ENCODE results near the gene ZCCHC17. TPM values are rescaled to one million over a fixed set of nuclear protein-coding genes. Genes with fewer than 3 reads are reported as not detected.

ZCCHC17 gene
- total and polyA plus RNA-seq, 7 donors = 9.6 to 48.8 (median 16.4) TPM

GRCh38 chr1:31345635-31346034 lies 48.8 kb downstream of the ZCCHC17 start:
- WGBS, 3 donors = 93 to 98% (median 95%) methylated on average over 2 of the region's 2 CpGs

GRCh38 chr1:31346785-31347184 lies 50.0 kb downstream of the ZCCHC17 start:
- no peak overlapping the region for H3K4me3 ChIP-seq
- no peaks in the 10 kb centered on the region for H3K4me1 ChIP-seq
- H3K27ac ChIP-seq = no peak overlapping the region
- intact Hi-C loops (cut with DNase I) = no loop called here
- H3K36me3 ChIP-seq (ENCODE audit: insufficient read depth in 1 of 2, low read depth in 1 of 2) = peaks cover 6 to 64% of the 10 kb centered on the region in 2 donors
- no peaks in the 10 kb centered on the region for H3K9me3 ChIP-seq
- TF ChIP-seq CTCF (IDR thresholded peaks at IDR 0.05) = no peak
- H3K27me3 ChIP-seq (ENCODE audit: insufficient read depth in 3 of 3, low read length in 2 of 3) = no peaks in the 10 kb centered on the region
- ATAC-seq (no peak), DNase-seq (no peak)

More at GRCh38 chr1:31345635-31346034, 48.8 kb downstream of the ZCCHC17 start:
- Histone ChIP-seq H3K36me3 (ENCODE audit: insufficient read depth in 1 of 2, low read depth in 1 of 2) (peaks cover 3 to 56% of the 10 kb centered on the region in 2 donors), H3K4me1 (no peaks in the 10 kb centered on the region), H3K4me3 (no peak overlapping the region), H3K27me3 (ENCODE audit: insufficient read depth in 3 of 3, low read length in 2 of 3) (no peaks in the 10 kb centered on the region), H3K9me3 (no peaks in the 10 kb centered on the region), H3K27ac (no peak overlapping the region)
- intact Hi-C loops (cut with DNase I) = no loop called here
- DNase-seq (no peak), ATAC-seq (no peak)
- no peak for TF ChIP-seq CTCF (IDR thresholded peaks at IDR 0.05)

GRCh38 chr1:31348449-31348848 lies 51.6 kb downstream of the ZCCHC17 start:
- no peak for DNase-seq

GRCh38 chr1:31354283-31354682 lies 57.5 kb downstream of the ZCCHC17 start:
- no peak for DNase-seq
- intact Hi-C loops (cut with DNase I) = no loop called here
- peaks cover 9 to 69% of the 10 kb centered on the region in 2 donors for H3K36me3 ChIP-seq (ENCODE audit: insufficient read depth in 1 of 2, low read depth in 1 of 2)
- H3K4me3 ChIP-seq = no peak overlapping the region
- no peaks in the 10 kb centered on the region for H3K9me3 ChIP-seq
- TF ChIP-seq CTCF (IDR thresholded peaks at IDR 0.05) = no peak
- WGBS, 3 donors = 62 to 79% (median 77%) methylated on average over 3 of the region's 3 CpGs
- H3K27ac ChIP-seq = no peak overlapping the region
- no peaks in the 10 kb centered on the region for H3K27me3 ChIP-seq (ENCODE audit: insufficient read depth in 3 of 3, low read length in 2 of 3)
- no peaks in the 10 kb centered on the region for H3K4me1 ChIP-seq
- ATAC-seq = no peak

More at GRCh38 chr1:31348449-31348848, 51.6 kb downstream of the ZCCHC17 start:
- TF ChIP-seq CTCF (IDR thresholded peaks at IDR 0.05) = no peak
- 77 to 94% (median 94%) methylated on average over 1 of the region's 1 CpG for WGBS, 3 donors
- ATAC-seq = no peak
- H3K4me1 ChIP-seq = no peaks in the 10 kb centered on the region
- no peaks in the 10 kb centered on the region for H3K9me3 ChIP-seq
- no peaks in the 10 kb centered on the region for H3K27me3 ChIP-seq (ENCODE audit: insufficient read depth in 3 of 3, low read length in 2 of 3)
- peaks cover 6 to 68% of the 10 kb centered on the region in 2 donors for H3K36me3 ChIP-seq (ENCODE audit: insufficient read depth in 1 of 2, low read depth in 1 of 2)
- intact Hi-C loops (cut with DNase I) = no loop called here
- H3K4me3 ChIP-seq = no peak overlapping the region
- H3K27ac ChIP-seq = no peak overlapping the region

GRCh38 chr1:31356427-31356826 lies 59.6 kb downstream of the ZCCHC17 start:
- Histone ChIP-seq H3K27ac (no peak overlapping the region), H3K36me3 (ENCODE audit: insufficient read depth in 1 of 2, low read depth in 1 of 2) (peaks cover 5 to 69% of the 10 kb centered on the region in 2 donors), H3K27me3 (ENCODE audit: insufficient read depth in 3 of 3, low read length in 2 of 3) (no peaks in the 10 kb centered on the region), H3K4me3 (no peak overlapping the region), H3K9me3 (no peaks in the 10 kb centered on the region), H3K4me1 (no peaks in the 10 kb centered on the region)
- no peak for TF ChIP-seq CTCF (IDR thresholded peaks at IDR 0.05)
- intact Hi-C loops (cut with DNase I) = no loop called here
- 93 to 96% (median 94%) methylated on average over 2 of the region's 2 CpGs for WGBS, 3 donors
- DNase-seq = no peak
- ATAC-seq = no peak

Data from psoas muscle (tissue), 8 donors.